ENCODE data around the gene BMP7. TPM values are rescaled to one million over a fixed set of nuclear protein-coding genes. Genes with fewer than 3 reads are reported as not detected.

BMP7 gene
- polyA plus RNA-seq, 1 experiment: not detected

- H3K4me3 ChIP-seq (ENCODE audit: low read depth, low read length): no peak overlapping the region
- H3K36me3 ChIP-seq (ENCODE audit: control insufficient read depth, insufficient read depth, low read length): no peaks in the 10 kb centered on the region
- TF ChIP-seq CTCF (IDR thresholded peaks at IDR 0.05; ENCODE audit: insufficient read depth, low read depth, low read length): no peak
- H3K27me3 ChIP-seq (ENCODE audit: control insufficient read depth, insufficient read depth, low read length): peaks cover 29% of the 10 kb centered on the region
- no peak for DNase-seq (ENCODE audit: low read depth)
- ChIA-PET CTCF (no interaction called here), POLR2A (no interaction called here)
Measured at GRCh38 chr20:57261457-57262251, 4.8 kb downstream of the BMP7 start.

- Histone ChIP-seq H3K4me3 (ENCODE audit: low read depth, low read length) (no peak overlapping the region), H3K27me3 (ENCODE audit: control insufficient read depth, insufficient read depth, low read length) (peaks cover 29% of the 10 kb centered on the region), H3K36me3 (ENCODE audit: control insufficient read depth, insufficient read depth, low read length) (no peaks in the 10 kb centered on the region)
- ChIA-PET CTCF (no interaction called here), POLR2A (no interaction called here)
- no peak for TF ChIP-seq CTCF (IDR thresholded peaks at IDR 0.05; ENCODE audit: insufficient read depth, low read depth, low read length)
- DNase-seq (ENCODE audit: low read depth): no peak
Measured at GRCh38 chr20:57260934-57261333, 5.5 kb downstream of the BMP7 start.

- no peak for TF ChIP-seq CTCF (IDR thresholded peaks at IDR 0.05; ENCODE audit: insufficient read depth, low read depth, low read length)
- ChIA-PET CTCF (no interaction called here), POLR2A (no interaction called here)
- Histone ChIP-seq H3K36me3 (ENCODE audit: control insufficient read depth, insufficient read depth, low read length) (no peaks in the 10 kb centered on the region), H3K27me3 (ENCODE audit: control insufficient read depth, insufficient read depth, low read length) (peaks cover 25% of the 10 kb centered on the region), H3K4me3 (ENCODE audit: low read depth, low read length) (no peak overlapping the region)
- no peak for DNase-seq (ENCODE audit: low read depth)
Measured at GRCh38 chr20:57259938-57260921, 6.2 kb downstream of the BMP7 start.

GRCh38 chr20:57259121-57259937 is 7.1 kb downstream of the BMP7 start:
- peaks cover 25% of the 10 kb centered on the region for H3K27me3 ChIP-seq (ENCODE audit: control insufficient read depth, insufficient read depth, low read length)
- no peak for TF ChIP-seq CTCF (IDR thresholded peaks at IDR 0.05; ENCODE audit: insufficient read depth, low read depth, low read length)
- no peak for DNase-seq (ENCODE audit: low read depth)
- CTCF ChIA-PET: no interaction called here
- POLR2A ChIA-PET: no interaction called here
- no peak overlapping the region for H3K4me3 ChIP-seq (ENCODE audit: low read depth, low read length)
- no peaks in the 10 kb centered on the region for H3K36me3 ChIP-seq (ENCODE audit: control insufficient read depth, insufficient read depth, low read length)
